Cardiac muscle cell (in vitro differentiated cells and primary cell): ENCODE measurements around the gene KIAA0753. TPM values are rescaled to one million over a fixed set of nuclear protein-coding genes. Genes with fewer than 3 reads are reported as not detected.

Experiments used
- DNase-seq, 2 donors: peaks; one replicate each; pipeline versions ENCODE4 v3.0.0 to v3.0.0-alpha.2; 2010 to 2017; ENCODE audit warnings: low read depth in 1 of 2, low spot score in 1 of 2
- H3K27ac ChIP-seq: fragments of 200-600 bp; sonication (generic); 2 replicates; pipeline ENCODE4 v1.5.1; 2016
- H3K27me3 ChIP-seq: fragments of 200-600 bp; sonication (generic); 2 replicates; pipeline ENCODE4 v1.6.0; 2016; ENCODE audit warnings: control low read depth
- H3K36me3 ChIP-seq: fragments of 200-600 bp; sonication (generic); 2 replicates; pipeline ENCODE4 v1.5.1; 2016; ENCODE audit warnings: control low read depth
- H3K4me1 ChIP-seq: fragments of 200-600 bp; sonication (generic); 2 replicates; pipeline ENCODE4 v1.8.1; 2017; ENCODE audit warnings: low read depth, mild to moderate bottlenecking, mixed run types
- H3K4me3 ChIP-seq: fragments of 200-600 bp; sonication (generic); 2 replicates; pipeline ENCODE4 v1.5.1; 2016; ENCODE audit warnings: mild to moderate bottlenecking
- H3K9me3 ChIP-seq: fragments of 200-600 bp; sonication (generic); 2 replicates; pipeline ENCODE4 v1.5.1; 2017; ENCODE audit warnings: low read depth, mild to moderate bottlenecking, control low read depth
- CTCF ChIP-seq: IDR thresholded peaks from 2 replicates; pipeline ENCODE4 v1.5.1; 2012; ENCODE audit warnings: low read depth, mild to moderate bottlenecking, low read length
- polyA plus RNA-seq: library from polyadenylated mRNA; unstranded; fragments of >200 nt; fragmentation: Nextera tagmentation; extraction: Ambion mirVana; gene quantifications from 2 replicates; pipeline ENCODE4 v1.2.1, GENCODE V29; 2016
- total RNA-seq: library from RNA; depleted of rRNA; stranded (reverse); fragments of >200 nt; gene quantifications from 2 replicates; pipeline ENCODE4 v1.2.3, GENCODE V29; 2016

The KIAA0753 gene
- total and polyA plus RNA-seq, 2 experiments from 2014 or later: 9.2 to 13.5 TPM

- Histone ChIP-seq H3K27ac (no peak overlapping the region), H3K36me3 (no peaks in the 10 kb centered on the region), H3K4me1 (no peaks in the 10 kb centered on the region), H3K9me3 (no peaks in the 10 kb centered on the region), H3K27me3 (no peaks in the 10 kb centered on the region), H3K4me3 (no peak overlapping the region)
- DNase-seq: no peak
- no peak for TF ChIP-seq CTCF
Measured at GRCh38 chr17:6674586-6674985, 34.1 kb upstream of the KIAA0753 start.

GRCh38 chr17:6671431-6671830, 30.9 kb upstream of the KIAA0753 start:
- Histone ChIP-seq H3K36me3 (no peaks in the 10 kb centered on the region), H3K27ac (no peak overlapping the region), H3K9me3 (no peaks in the 10 kb centered on the region), H3K4me3 (no peak overlapping the region), H3K4me1 (no peaks in the 10 kb centered on the region), H3K27me3 (no peaks in the 10 kb centered on the region)
- DNase-seq: no peak
- TF ChIP-seq CTCF: no peak

- TF ChIP-seq CTCF: no peak
- no peaks in the 10 kb centered on the region for H3K27me3 ChIP-seq
- no peaks in the 10 kb centered on the region for H3K9me3 ChIP-seq
- DNase-seq: no peak
- H3K4me1 ChIP-seq: no peaks in the 10 kb centered on the region
- no peaks in the 10 kb centered on the region for H3K36me3 ChIP-seq
- no peak overlapping the region for H3K4me3 ChIP-seq
- H3K27ac ChIP-seq: no peak overlapping the region
Measured at GRCh38 chr17:6670999-6671398, 30.5 kb upstream of the KIAA0753 start.

- no peak for TF ChIP-seq CTCF
- no peaks in the 10 kb centered on the region for H3K9me3 ChIP-seq
- no peaks in the 10 kb centered on the region for H3K27me3 ChIP-seq
- no peak overlapping the region for H3K27ac ChIP-seq
- no peak for DNase-seq
- no peak overlapping the region for H3K4me3 ChIP-seq
- H3K4me1 ChIP-seq: no peaks in the 10 kb centered on the region
- H3K36me3 ChIP-seq: no peaks in the 10 kb centered on the region
Measured at GRCh38 chr17:6670571-6670970, 30.1 kb upstream of the KIAA0753 start.

GRCh38 chr17:6669479-6670212, 29.1 kb upstream of the KIAA0753 start:
- Histone ChIP-seq H3K4me1 (no peaks in the 10 kb centered on the region), H3K27ac (no peak overlapping the region), H3K27me3 (no peaks in the 10 kb centered on the region), H3K36me3 (no peaks in the 10 kb centered on the region), H3K4me3 (no peak overlapping the region), H3K9me3 (no peaks in the 10 kb centered on the region)
- no peak for TF ChIP-seq CTCF
- no peak for DNase-seq
